Activated CD8-positive, alpha-beta T cell treated with anti-CD3 and anti-CD28 coated beads for 36 hours (primary cell): ENCODE results near the gene GSPT1. TPM values are rescaled to one million over a fixed set of nuclear protein-coding genes. Genes with fewer than 3 reads are reported as not detected.

Experiments used
- ATAC-seq: fragments of 200-7000 bp; cut with Tn5 transposase; one replicate; pipeline ENCODE4 v1.10.0; 2021; ENCODE audit warnings: mild to moderate bottlenecking, moderate library complexity
- CTCF ChIA-PET: fragments of 350-600 bp; sonication (Branson Sonifier 250); formaldehyde crosslinking; loops from one replicate; lab custom pipeline; 2021; ENCODE audit warnings: antibody characterized with exemption; lab: Charles Lee
- POLR2A ChIA-PET: fragments of 350-600 bp; sonication (Branson Sonifier 250); formaldehyde crosslinking; loops from one replicate; lab custom pipeline; 2021; ENCODE audit warnings: antibody characterized with exemption; lab: Charles Lee
- DNase-seq: peaks from one replicate; pipeline ENCODE4 v3.0.0-alpha.2; 2020
- H3K27ac Mint-ChIP-seq: one replicate; pipeline ENCODE4 v1.8.0; 2021; ENCODE audit warnings: mild to moderate bottlenecking, mixed read lengths
- H3K27me3 Mint-ChIP-seq: one replicate; pipeline ENCODE4 v1.8.0; 2021; ENCODE audit warnings: mixed read lengths
- H3K36me3 Mint-ChIP-seq: one replicate; pipeline ENCODE4 v1.8.0; 2021; ENCODE audit warnings: low read depth, mixed read lengths
- H3K4me1 Mint-ChIP-seq: one replicate; pipeline ENCODE4 v1.8.0; 2021; ENCODE audit warnings: low read depth, mixed read lengths
- H3K4me3 Mint-ChIP-seq: one replicate; pipeline ENCODE4 v1.8.0; 2021; ENCODE audit warnings: mild to moderate bottlenecking, moderate library complexity, mixed read lengths
- H3K9me3 Mint-ChIP-seq: one replicate; pipeline ENCODE4 v1.8.0; 2021; ENCODE audit warnings: mixed read lengths
- intact Hi-C: fragments of 100-400 bp; cut with micrococcal nuclease; formaldehyde crosslinking; loops from one replicate; pipeline ENCODE4 v1.10.0; 2022
- total RNA-seq, 2 experiments: library from RNA; stranded (reverse); gene quantifications; one replicate each; pipeline ENCODE4 v1.2.3, GENCODE V29; 2021
- TF ChIP-seq, protein P1 (sequence below): fragments of 200-600 bp; IDR thresholded peaks from one replicate; pipeline ENCODE4 v1.8.0; 2022; ENCODE audit warnings: antibody characterized with exemption, mild to moderate bottlenecking

Gene GSPT1
- total RNA-seq, 2 experiments from 2014 or later: 202 to 204 TPM

DNA sequence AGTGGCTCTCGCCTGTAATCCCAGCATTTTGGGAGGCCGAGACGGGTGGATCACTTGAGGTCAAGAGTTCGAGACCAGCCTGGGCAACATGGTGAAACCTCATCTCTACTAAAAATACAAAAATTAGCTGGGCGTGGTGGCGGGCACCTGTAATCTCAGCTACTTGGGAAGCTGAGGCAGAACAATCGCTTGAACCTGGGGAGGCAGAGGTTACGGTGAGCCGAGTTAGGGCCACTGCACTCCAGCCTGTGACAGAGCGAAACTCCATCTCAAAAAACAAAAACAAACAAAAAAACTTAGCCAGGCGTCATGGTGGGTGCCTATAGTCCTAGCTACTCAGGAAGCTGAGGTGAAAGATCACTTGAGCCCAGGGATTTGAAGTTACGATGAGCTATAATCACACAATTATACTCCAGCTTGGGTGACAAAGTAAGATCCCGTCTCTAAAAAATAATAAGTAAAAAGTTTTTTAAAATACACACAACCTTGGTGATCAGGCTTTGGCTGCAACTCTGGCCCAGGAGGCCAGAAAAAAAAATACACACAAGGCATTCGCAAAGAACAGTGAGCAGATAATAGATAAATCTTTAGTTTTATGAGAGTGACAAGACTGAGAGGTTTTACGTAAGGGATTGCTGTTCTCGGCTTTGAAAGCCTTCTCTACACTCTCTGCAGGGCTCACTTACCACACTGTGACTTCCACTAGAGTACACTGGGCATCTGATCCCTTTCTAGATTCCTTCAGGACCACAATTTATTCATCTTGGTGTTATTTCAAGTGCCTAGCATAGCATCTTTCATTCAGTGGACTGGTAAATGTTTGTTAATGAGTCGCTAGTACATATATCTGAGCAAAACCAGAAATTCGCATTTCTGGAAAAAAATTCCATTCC, 5.9 kb downstream of the GSPT1 start:
- TF ChIP-seq, protein P1, sequence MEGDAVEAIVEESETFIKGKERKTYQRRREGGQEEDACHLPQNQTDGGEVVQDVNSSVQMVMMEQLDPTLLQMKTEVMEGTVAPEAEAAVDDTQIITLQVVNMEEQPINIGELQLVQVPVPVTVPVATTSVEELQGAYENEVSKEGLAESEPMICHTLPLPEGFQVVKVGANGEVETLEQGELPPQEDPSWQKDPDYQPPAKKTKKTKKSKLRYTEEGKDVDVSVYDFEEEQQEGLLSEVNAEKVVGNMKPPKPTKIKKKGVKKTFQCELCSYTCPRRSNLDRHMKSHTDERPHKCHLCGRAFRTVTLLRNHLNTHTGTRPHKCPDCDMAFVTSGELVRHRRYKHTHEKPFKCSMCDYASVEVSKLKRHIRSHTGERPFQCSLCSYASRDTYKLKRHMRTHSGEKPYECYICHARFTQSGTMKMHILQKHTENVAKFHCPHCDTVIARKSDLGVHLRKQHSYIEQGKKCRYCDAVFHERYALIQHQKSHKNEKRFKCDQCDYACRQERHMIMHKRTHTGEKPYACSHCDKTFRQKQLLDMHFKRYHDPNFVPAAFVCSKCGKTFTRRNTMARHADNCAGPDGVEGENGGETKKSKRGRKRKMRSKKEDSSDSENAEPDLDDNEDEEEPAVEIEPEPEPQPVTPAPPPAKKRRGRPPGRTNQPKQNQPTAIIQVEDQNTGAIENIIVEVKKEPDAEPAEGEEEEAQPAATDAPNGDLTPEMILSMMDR: no peak

GRCh38 chr16:11907160-11907970, 8.4 kb downstream of the GSPT1 start:
- Mint-ChIP-seq H3K36me3 (peaks cover 52% of the 10 kb centered on the region), H3K9me3 (no peaks in the 10 kb centered on the region), H3K4me3 (no peak overlapping the region), H3K27me3 (no peaks in the 10 kb centered on the region), H3K4me1 (peaks cover 62% of the 10 kb centered on the region), H3K27ac (no peak overlapping the region)
- DNase-seq (no peak), ATAC-seq (no peak)
- intact Hi-C loops: no loop called here
- TF ChIP-seq, protein P1: no peak
- ChIA-PET POLR2A (no interaction called here), CTCF (interaction anchor here (1.0 to 1.2 kb wide), 3 partner anchors 37 to 161 kb away, joined by 3 to 4 read pairs (median 3); no protein-coding TSS in a partner anchor)

More for the DNA sequence above, 5.9 kb downstream of the GSPT1 start:
- H3K36me3 Mint-ChIP-seq: peaks cover 67% of the 10 kb centered on the region
- no peaks in the 10 kb centered on the region for H3K27me3 Mint-ChIP-seq
- ChIA-PET CTCF (no interaction called here), POLR2A (no interaction called here)
- no peak for DNase-seq
- peaks cover 67% of the 10 kb centered on the region for H3K4me1 Mint-ChIP-seq
- intact Hi-C loops: no loop called here
- H3K27ac Mint-ChIP-seq: peak overlapping the region; percentile 42
- no peaks in the 10 kb centered on the region for H3K9me3 Mint-ChIP-seq
- no peak for ATAC-seq
- no peak overlapping the region for H3K4me3 Mint-ChIP-seq

GRCh38 chr16:11903906-11904305, 11.8 kb downstream of the GSPT1 start:
- TF ChIP-seq, protein P1: no peak
- intact Hi-C loops: no loop called here
- DNase-seq (no peak), ATAC-seq (no peak)
- no peaks in the 10 kb centered on the region for H3K27me3 Mint-ChIP-seq
- H3K9me3 Mint-ChIP-seq: no peaks in the 10 kb centered on the region
- no peak overlapping the region for H3K4me3 Mint-ChIP-seq
- CTCF ChIA-PET: interaction anchor here (1.0 to 2.1 kb wide), 3 partner anchors 10 to 164 kb away, joined by 3 to 6 read pairs (median 3); no protein-coding TSS in a partner anchor
- H3K36me3 Mint-ChIP-seq: peaks cover 39% of the 10 kb centered on the region
- POLR2A ChIA-PET: interaction anchor here (1.0 to 1.1 kb wide), 2 partner anchors 12 to 20 kb away, joined by 3 to 5 read pairs; partner anchors contain the start of gene GSPT1
- peaks cover 61% of the 10 kb centered on the region for H3K4me1 Mint-ChIP-seq
- no peak overlapping the region for H3K27ac Mint-ChIP-seq

GRCh38 chr16:11901091-11901490, 14.7 kb downstream of the GSPT1 start:
- DNase-seq (no peak), ATAC-seq (peak; percentile 67)
- TF ChIP-seq, protein P1: no peak
- intact Hi-C loops: no loop called here
- no peaks in the 10 kb centered on the region for H3K9me3 Mint-ChIP-seq
- H3K27ac Mint-ChIP-seq: peak overlapping the region; percentile 77
- H3K4me3 Mint-ChIP-seq: no peak overlapping the region
- peaks cover 35% of the 10 kb centered on the region for H3K36me3 Mint-ChIP-seq
- H3K4me1 Mint-ChIP-seq: peaks cover 62% of the 10 kb centered on the region
- H3K27me3 Mint-ChIP-seq: no peaks in the 10 kb centered on the region
- ChIA-PET CTCF (interaction anchor here (0.8 to 2.1 kb wide), 2 partner anchors 30 to 167 kb away, joined by 3 to 7 read pairs; no protein-coding TSS in a partner anchor), POLR2A (interaction anchor here (0.9 kb wide), 1 partner anchor 15 kb away, joined by 4 read pairs; the partner anchor contains the start of gene GSPT1)
